PC-9 (cell line): ENCODE data around the gene PRKG1.

Experiments
- CTCF ChIP-seq: fragments of 200-600 bp; sonication (generic); conservative IDR thresholded peaks from 2 replicates; pipeline ENCODE4 v1.6.1; 2017; ENCODE audit warnings: mixed run types, antibody characterized with exemption, mild to moderate bottlenecking, moderate library complexity
- EZH2 ChIP-seq: fragments of 200-600 bp; sonication (generic); IDR thresholded peaks from 2 replicates; pipeline ENCODE4 v1.8.0; 2017; ENCODE audit warnings: antibody characterized with exemption, low read depth

GRCh38 chr10:52108236-52108635 lies 1033.9 kb downstream of the PRKG1 start:
- TF ChIP-seq CTCF, result no peak
- no peak for TF ChIP-seq EZH2
